GM18858 (cell line): ENCODE data around the gene KIF6.
"Not testable (repeated sequence)": the region's sequence is repeated elsewhere in the genome, so short reads cannot be mapped to it uniquely, and the experiment has no call there.

Source experiments
- ATAC-seq: cut with Tn5 transposase; IDR thresholded peaks from one replicate; pipeline ENCODE4 v1.9.1; 2021; ENCODE audit not compliant: unreplicated experiment

The KIF6 gene

DNA sequence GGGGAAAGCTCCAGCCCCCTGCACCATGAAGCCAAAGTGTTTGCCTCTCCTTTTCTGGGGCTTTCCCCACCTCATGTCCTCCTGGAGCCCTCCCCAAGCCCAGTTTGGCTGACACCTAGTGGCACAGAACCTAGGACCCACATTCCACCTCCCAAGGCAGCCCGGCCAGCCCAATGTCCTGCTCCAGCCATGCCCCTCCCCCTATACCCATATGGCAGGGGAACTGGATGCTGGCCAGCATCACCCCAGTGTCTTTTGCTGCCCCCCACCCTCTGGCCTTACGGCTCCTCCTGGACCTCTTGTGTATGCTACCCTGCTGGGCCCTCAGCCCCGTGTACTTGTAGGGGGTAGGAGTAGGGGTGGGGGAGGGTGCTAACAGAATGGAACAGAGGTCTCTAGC lies 170.1 kb downstream of the KIF6 start:
- ATAC-seq, result no peak

DNA sequence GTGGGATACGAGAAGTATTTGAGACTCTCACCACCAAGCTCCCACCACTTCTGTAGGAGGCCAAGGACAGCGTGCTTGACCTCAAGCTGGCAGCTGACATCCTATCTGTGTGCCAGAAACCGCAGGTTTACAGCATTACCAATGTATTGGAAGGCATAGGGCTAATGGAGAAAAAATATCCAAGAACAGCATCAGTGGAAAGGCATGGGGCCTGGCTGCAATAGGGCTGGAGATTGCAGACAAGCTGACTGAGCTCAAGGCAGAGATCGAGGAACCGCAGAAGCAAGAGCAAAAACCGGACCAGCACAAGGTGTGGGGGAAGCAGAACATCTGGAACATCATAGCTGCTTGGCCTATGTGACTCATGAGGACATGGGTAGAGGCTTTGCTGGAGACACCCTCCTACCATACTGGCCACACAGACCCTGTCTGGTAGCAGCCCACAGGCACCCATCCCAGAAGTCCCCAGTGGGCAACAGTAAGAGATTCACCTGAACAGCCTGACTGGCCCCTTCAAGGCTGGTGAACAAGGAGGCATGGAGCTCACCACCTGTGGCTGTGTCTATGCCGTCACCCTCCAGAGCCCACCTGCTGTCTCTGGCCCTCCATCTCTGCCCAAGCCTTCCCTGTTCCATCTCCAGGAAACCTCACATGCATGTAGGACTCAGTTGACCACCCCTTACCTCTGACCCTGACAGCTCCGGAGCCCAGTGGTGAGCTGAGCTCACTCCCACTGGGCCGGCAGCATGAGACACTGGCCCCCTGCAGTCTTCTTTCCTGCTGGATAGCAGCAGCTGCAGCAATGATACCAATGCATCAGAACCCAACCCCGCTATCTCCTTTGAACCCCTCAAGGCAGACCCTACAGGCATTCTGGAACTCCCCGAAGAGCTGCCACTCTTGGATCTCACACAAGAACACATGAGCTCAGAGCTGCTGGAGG lies 171.1 kb downstream of the KIF6 start:
- ATAC-seq, result no peak

GRCh38 chr6:39553029-39553428 lies 172.2 kb downstream of the KIF6 start:
- ATAC-seq, result no peak

- ATAC-seq, result no peak
Measured at GRCh38 chr6:39550191-39550590, 175.0 kb downstream of the KIF6 start.

DNA sequence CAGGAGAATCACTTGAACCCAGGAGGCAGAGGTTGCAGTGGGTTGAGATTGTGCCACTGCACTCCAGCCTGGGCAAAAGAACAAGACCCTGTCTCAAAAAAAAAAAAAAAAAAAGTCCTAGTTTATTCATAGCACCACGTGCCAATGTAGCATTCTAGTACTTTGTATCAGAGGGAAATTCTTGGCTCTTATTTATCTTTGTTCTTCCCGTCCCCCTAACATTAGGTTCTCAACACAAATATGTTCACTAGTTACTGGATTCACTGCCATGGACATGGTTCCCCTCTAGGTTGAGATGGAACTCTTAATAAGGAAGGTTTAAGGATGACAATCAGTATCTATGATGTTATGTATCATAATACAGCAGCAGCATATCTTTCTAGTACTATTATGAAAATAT lies 178.5 kb downstream of the KIF6 start:
- no peak for ATAC-seq

DNA sequence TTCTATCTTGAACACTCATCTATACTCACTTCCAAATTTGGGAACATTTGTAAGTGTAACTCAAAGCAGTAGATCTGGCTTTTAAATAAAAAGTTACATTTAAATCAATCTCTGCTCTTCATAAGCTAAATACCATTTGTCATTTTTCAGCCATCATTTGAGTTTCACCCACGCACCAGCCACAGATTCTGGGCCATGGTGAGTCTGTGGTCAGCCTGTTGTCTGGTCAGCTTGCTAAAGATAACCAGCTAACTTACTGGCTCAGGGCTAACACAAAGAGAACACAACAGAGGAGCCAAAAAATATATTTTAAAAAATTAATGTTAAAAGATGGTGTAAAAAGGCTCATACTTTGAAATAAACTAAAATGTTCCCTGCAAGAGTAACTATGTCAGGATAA lies 181.3 kb downstream of the KIF6 start:
- no peak for ATAC-seq

DNA sequence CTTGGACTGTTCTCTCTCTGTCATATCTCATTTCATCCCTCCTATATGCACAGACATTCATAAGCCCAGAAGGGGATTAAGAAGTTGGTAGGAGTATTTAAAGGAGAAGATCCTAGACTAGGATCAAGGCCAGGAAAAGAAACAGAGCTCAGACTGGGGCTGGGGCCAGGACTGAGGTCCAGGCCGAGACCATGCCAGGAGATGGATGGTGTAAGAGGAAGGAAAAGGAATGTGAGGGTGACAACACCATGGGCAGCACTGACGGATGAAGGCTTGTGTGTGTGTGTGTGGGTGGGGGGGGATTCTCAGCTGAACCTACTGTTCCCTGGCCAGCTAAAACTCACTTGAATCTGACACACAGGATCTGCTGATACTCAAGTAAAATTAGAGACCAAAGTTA lies 182.1 kb downstream of the KIF6 start:
- no peak for ATAC-seq

DNA sequence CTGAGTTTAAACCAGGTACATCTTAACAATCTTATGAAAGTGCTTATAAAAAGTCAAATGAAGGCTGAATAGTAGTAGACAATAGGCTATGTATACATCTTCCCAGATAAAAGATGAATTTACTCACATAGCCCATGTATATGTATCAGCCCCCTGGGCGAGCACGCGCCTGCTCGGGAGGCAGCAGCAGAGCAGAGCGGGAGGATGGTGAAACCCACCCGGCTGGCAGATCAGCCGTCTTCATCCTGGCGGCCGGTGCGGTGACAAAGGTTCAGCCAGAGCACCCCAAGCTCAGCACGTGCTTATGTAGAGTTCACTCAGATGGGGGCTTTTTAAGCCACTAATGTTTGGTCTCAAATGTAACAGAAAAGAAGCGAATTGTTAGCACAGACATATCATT lies 184.8 kb downstream of the KIF6 start:
- no peak for ATAC-seq

- ATAC-seq, result peak; percentile 97
Measured at GRCh38 chr6:39530201-39530759, 194.9 kb downstream of the KIF6 start.

GRCh38 chr6:39527792-39528564 lies 197.2 kb downstream of the KIF6 start:
- no peak for ATAC-seq

DNA sequence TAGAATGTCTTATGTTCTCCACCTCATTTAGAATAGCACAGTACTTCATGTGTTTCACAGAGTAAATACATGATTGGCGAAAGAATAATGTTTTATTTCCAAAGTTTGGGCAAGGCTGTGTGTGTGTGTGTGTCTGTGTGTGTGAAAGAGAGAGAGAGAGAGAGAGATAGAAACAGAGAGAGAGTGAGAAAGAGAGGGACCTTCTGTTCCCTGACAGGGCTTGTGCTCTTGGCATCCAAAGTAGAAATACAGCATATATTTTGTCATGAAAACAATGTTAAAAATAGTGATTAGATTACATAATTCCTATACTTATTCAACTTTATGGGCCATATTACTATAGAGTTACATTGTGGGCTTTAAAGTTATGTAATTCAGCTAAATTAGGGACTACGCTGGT lies 201.2 kb downstream of the KIF6 start:
- no peak for ATAC-seq

- ATAC-seq, result no peak
Measured at GRCh38 chr6:39521958-39522357, 203.2 kb downstream of the KIF6 start.

DNA sequence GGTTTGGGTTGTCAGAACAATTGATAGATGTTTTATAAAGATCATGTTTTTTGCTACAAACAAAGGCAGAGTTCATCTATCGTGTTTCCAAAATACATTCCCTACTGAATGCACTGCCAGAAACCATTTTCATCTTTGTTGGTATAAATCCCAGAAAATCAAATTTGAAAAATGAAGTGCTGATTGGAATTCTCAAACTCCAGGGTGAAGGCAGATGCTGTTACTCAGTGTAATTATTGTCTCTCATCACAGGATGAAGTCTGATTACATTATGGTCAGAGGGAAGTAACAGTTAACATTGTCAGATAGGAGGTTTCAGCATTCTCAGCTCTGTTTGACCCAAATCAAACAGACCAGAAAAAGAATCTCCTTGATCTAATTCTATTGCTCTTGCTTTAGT lies 204.3 kb downstream of the KIF6 start:
- ATAC-seq, result no peak

DNA sequence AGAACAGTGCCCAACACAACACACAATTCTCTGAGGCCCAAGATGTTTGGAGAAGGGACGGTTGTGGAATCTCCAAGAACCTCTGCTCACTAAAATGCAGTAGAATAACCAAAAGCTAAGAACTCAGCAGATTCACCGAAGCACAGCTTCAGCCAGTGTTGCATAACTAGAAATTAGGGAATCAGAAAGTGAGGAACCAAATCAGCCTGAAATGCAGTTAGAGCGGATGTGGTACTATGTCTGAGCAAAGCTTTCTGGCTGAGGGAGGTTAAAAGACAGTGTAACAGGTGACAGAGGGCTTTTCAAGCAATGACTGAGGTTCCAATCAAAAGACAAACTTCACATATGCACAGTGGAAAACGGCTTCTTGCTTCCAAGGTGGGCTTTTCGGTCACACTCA lies 204.8 kb downstream of the KIF6 start:
- no peak for ATAC-seq

DNA sequence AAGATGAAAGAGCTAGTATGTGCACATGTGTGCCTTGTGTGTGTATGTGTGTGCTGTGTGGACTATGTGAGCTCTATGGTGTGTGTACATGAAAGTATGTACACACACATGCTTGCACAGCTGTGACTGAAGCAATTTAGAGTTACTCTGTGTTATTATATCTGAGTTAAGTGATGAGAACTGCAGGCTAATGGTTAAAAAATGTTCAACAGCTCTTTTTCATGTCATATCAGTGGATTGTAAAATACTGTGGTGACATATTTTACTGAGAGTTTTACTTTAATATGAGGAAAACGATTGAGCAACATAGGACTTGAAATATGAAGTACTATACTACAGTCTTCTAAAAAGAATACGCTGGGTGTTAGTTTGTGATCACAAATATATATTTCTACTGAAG lies 207.0 kb downstream of the KIF6 start:
- ATAC-seq, result no peak

GRCh38 chr6:39517756-39518155 lies 207.5 kb downstream of the KIF6 start:
- no peak for ATAC-seq

DNA sequence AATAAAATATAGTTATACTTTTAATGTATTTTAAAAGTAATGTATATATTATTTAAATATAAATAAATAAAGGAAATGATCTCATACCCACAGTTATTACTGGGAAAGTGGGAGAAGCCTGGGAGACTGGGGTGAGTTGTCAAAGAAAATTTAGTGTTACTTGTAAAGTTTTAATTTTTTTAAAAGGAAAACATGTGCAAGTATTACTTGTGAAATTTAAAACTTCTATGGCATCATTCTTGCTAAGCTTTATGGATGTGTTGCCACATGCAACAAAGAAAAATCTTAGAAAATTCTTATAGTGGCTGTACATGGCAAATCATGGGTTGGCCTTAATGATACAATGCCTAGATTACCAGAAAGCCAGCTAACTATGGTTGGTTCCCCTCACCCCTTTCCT lies 208.7 kb downstream of the KIF6 start:
- ATAC-seq, result no peak

DNA sequence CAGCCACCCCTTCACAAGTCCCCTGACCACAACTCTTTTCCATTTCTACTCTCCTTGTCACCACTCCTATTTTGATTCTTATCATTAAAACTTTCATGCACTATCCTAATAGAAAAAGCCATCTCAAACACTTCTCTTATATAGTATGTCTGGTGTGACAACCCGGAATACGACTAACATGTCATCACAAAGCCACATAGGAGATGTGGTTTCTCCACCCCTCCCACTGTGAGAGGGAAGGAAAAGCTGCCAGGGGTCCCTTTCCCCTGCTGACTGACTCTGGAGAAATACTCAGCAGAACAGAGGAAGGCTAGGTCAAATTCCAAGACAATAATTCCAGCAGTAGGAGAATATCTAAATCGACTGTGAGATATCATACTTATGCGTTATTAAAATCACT lies 209.7 kb downstream of the KIF6 start:
- no peak for ATAC-seq

DNA sequence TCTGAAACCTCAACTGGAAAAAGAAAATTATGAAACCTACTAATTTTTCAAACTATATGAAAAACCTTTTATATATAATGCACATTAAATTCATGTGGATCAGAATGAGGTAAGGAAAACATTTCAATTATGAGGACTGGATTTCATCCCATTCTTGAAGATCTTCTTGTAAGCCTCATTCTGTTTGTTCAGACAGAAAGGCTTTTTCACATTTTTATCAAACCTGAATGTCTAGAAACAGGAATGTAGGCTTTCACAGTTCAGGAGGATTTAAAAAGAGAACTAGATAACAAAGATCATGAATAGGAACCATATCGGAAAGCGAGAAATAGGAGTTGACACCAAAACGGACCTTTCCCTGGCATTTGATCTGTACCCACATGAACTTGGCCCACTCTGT lies 210.2 kb downstream of the KIF6 start:
- ATAC-seq, result no peak

DNA sequence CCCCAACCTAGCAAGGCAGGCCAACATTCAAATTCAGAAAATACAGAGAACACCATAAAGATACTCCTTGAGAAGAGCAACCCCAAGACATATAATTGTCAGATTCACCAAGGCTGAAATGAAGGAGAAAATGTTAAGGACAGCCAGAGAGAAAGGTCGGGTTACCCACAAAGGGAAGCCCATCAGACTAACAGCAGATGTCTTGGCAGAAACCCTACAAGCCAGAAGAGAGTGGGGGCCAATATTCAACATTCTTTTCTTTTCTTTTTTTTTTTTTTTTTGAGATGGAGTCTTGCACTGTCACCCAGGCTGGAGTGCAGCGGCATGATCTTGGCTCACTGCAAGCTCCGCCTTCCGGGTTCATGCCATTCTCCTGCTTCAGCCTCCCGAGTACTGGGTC lies 215.4 kb downstream of the KIF6 start:
- not testable (repeated sequence) for ATAC-seq

DNA sequence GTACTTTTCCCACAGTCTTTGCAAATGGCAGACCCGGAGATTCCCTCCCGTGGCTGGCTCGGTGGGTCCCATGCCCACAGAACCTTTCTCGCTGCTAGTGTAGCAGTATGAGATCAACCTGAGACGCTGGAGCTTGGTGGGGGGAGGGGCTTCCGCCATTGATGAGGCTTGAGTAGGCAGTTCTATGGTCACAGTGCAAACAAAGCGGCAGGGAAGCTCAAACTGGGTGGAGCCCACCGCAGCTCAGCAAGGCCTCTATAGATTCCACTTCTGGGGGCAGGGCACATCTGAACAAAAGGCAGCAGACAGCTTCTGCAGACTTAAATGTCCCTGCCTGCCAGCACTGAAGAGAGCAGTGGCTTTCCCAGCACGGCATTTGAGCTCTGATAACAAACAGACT lies 216.7 kb downstream of the KIF6 start:
- no peak for ATAC-seq
